Subcutaneous abdominal adipose tissue (tissue), 5 donors: Measurements from ENCODE around the gene PHF10.

ENCODE experiments used
- H3K27ac ChIP-seq: one replicate; pipeline ENCODE4 v1.7.0; 2013; ENCODE audit warnings: low read depth, mild to moderate bottlenecking, inconsistent platforms, low read length, moderate library complexity
- H3K27me3 ChIP-seq, 5 donors: one replicate each; pipeline ENCODE4 v1.7.0; 2013; ENCODE audit warnings: low read length in 5 of 5, inconsistent platforms in 1 of 5; ENCODE audit not compliant: control insufficient read depth in 5 of 5, insufficient read depth in 4 of 5
- H3K36me3 ChIP-seq, 5 donors: one replicate each; pipeline ENCODE4 v1.7.0; 2013; ENCODE audit warnings: low read length in 5 of 5; ENCODE audit not compliant: control insufficient read depth in 5 of 5, insufficient read depth in 5 of 5
- H3K4me1 ChIP-seq, 5 donors: one replicate each; pipeline ENCODE4 v1.7.0; 2013; ENCODE audit warnings: low read length in 5 of 5, mild to moderate bottlenecking in 3 of 5, moderate library complexity in 1 of 5; ENCODE audit not compliant: control insufficient read depth in 5 of 5, insufficient read depth in 5 of 5
- H3K4me3 ChIP-seq, 5 donors: one replicate each; pipeline ENCODE4 v1.7.0; 2013; ENCODE audit warnings: low read length in 5 of 5, low read depth in 1 of 5
- H3K9ac ChIP-seq, 5 donors: one replicate each; pipeline ENCODE4 v1.7.0; 2013; ENCODE audit warnings: low read length in 5 of 5, mild to moderate bottlenecking in 4 of 5, moderate library complexity in 3 of 5
- H3K9me3 ChIP-seq, 5 donors: one replicate each; pipeline ENCODE4 v1.7.0; 2013; ENCODE audit warnings: low read length in 5 of 5; ENCODE audit not compliant: control insufficient read depth in 5 of 5
- donor health status: healthy.
- donor health status: healthy.
- donor health status: healthy.
- donor health status: healthy.
- donor health status: healthy.

PHF10 gene

GRCh38 chr6:169654598-169655391, 69.5 kb downstream of the PHF10 start:
- Histone ChIP-seq H3K27ac (no peak overlapping the region), H3K9ac (peak overlapping the region in 4 of 5 donors; percentile 22 to 88 (median 42)), H3K36me3 (peaks cover 0 to 38% (median 23%) of the 10 kb centered on the region in 5 donors), H3K4me1 (peaks cover 0 to 18% (median 8%) of the 10 kb centered on the region in 5 donors), H3K4me3 (peak overlapping the region in 4 of 5 donors; percentile 71 to 89 (median 82)), H3K27me3 (no peaks in the 10 kb centered on the region), H3K9me3 (no peaks in the 10 kb centered on the region)
